Astrocyte (in vitro differentiated cells and primary cell): Measurements from ENCODE around the gene MYEOV. TPM values are rescaled to one million over a fixed set of nuclear protein-coding genes. Genes with fewer than 3 reads are reported as not detected.
A peak's percentile ranks its signal among the peaks of the same experiment; 100 is the strongest.

Experiments used
- DNase-seq: peaks from one replicate; pipeline ENCODE4 v3.0.0-alpha.2; 2010; ENCODE audit warnings: low read depth
- FAIRE-seq: peaks from 2 replicates; lab custom pipeline; 2011; peaks lifted over from hg19 to GRCh38; lab: Jason Lieb, UNC
- H2AFZ ChIP-seq: 2 replicates; pipeline ENCODE4 v1.6.0; 2012; ENCODE audit warnings: low read depth, low read length, inconsistent platforms
- H3K27ac ChIP-seq: 2 replicates; pipeline ENCODE4 v1.5.1; 2011; ENCODE audit warnings: low read depth, low read length, inconsistent platforms
- H3K27me3 ChIP-seq: 2 replicates; pipeline ENCODE4 v1.6.0; 2011; ENCODE audit warnings: low read length, inconsistent platforms; ENCODE audit not compliant: insufficient read depth
- H3K36me3 ChIP-seq: 2 replicates; pipeline ENCODE4 v1.5.1; 2011; ENCODE audit warnings: low read length, inconsistent platforms; ENCODE audit not compliant: insufficient read depth
- H3K4me1 ChIP-seq: 2 replicates; pipeline ENCODE4 v1.5.1; 2011; ENCODE audit warnings: low read length, inconsistent platforms; ENCODE audit not compliant: insufficient read depth
- H3K4me2 ChIP-seq: 2 replicates; pipeline ENCODE4 v1.6.0; 2012; ENCODE audit warnings: low read length, inconsistent platforms
- H3K4me3 ChIP-seq: 2 replicates; pipeline ENCODE4 v1.5.1; 2011; ENCODE audit warnings: low read depth, mild to moderate bottlenecking, low read length, inconsistent platforms; ENCODE audit not compliant: insufficient read depth
- H3K79me2 ChIP-seq: 2 replicates; pipeline ENCODE4 v1.6.0; 2012; ENCODE audit warnings: mild to moderate bottlenecking, low read length, inconsistent platforms; ENCODE audit not compliant: insufficient read depth
- H3K9ac ChIP-seq: 2 replicates; pipeline ENCODE4 v1.6.0; 2012; ENCODE audit warnings: mild to moderate bottlenecking, low read length, inconsistent platforms
- H3K9me3 ChIP-seq: 2 replicates; pipeline ENCODE4 v1.5.1; 2012; ENCODE audit warnings: low read depth, mild to moderate bottlenecking, low read length, inconsistent platforms; ENCODE audit not compliant: insufficient read depth
- H4K20me1 ChIP-seq: 2 replicates; pipeline ENCODE4 v1.6.0; 2012; ENCODE audit warnings: low read length, inconsistent platforms; ENCODE audit not compliant: insufficient read depth
- H3K27ac Mint-ChIP-seq: one replicate; pipeline ENCODE4 v1.8.0; 2021; ENCODE audit warnings: mild to moderate bottlenecking, mixed read lengths; ENCODE audit not compliant: unreplicated experiment
- H3K27me3 Mint-ChIP-seq: one replicate; pipeline ENCODE4 v1.8.0; 2021; ENCODE audit warnings: low read depth, mixed read lengths; ENCODE audit not compliant: unreplicated experiment
- H3K36me3 Mint-ChIP-seq: one replicate; pipeline ENCODE4 v1.8.0; 2021; ENCODE audit warnings: low read depth, mixed read lengths; ENCODE audit not compliant: unreplicated experiment
- H3K4me1 Mint-ChIP-seq: one replicate; pipeline ENCODE4 v1.8.0; 2021; ENCODE audit warnings: low read depth, mixed read lengths; ENCODE audit not compliant: unreplicated experiment
- H3K4me3 Mint-ChIP-seq: one replicate; pipeline ENCODE4 v1.8.0; 2021; ENCODE audit warnings: mild to moderate bottlenecking, moderate library complexity, mixed read lengths; ENCODE audit not compliant: unreplicated experiment
- H3K9me3 Mint-ChIP-seq: one replicate; pipeline ENCODE4 v1.8.0; 2021; ENCODE audit warnings: mild to moderate bottlenecking, mixed read lengths; ENCODE audit not compliant: unreplicated experiment
- EZH2 ChIP-seq: IDR thresholded peaks from 2 replicates; pipeline ENCODE4 v1.6.1; 2012; ENCODE audit warnings: mild to moderate bottlenecking, low read length, inconsistent platforms; ENCODE audit not compliant: insufficient read depth
- total RNA-seq: library from RNA; stranded (reverse); gene quantifications from 2 replicates; pipeline ENCODE4 v1.2.1, GENCODE V29; 2021
- TF ChIP-seq, protein P1 (sequence below): IDR thresholded peaks from 2 replicates; pipeline ENCODE4 v1.5.1; 2011; ENCODE audit warnings: low read depth, mild to moderate bottlenecking, inconsistent platforms, low read length, moderate library complexity; ENCODE audit not compliant: insufficient read depth

The MYEOV gene
- total RNA-seq, 1 donor from 2014 or later: not detected

GRCh38 chr11:69320756-69321741, 27.1 kb downstream of the MYEOV start:
- no peak overlapping the region for H3K4me3 Mint-ChIP-seq

GRCh38 chr11:69321877-69322361, 28.0 kb downstream of the MYEOV start:
- DNase-seq: peak; percentile 97
- Histone ChIP-seq H3K79me2 (peaks cover 26% of the 10 kb centered on the region), H3K4me1 (peaks cover 42% of the 10 kb centered on the region), H3K9me3 (no peaks in the 10 kb centered on the region), H3K27me3 (no peaks in the 10 kb centered on the region), H3K4me2 (peak overlapping the region; percentile 75), H3K4me3 (no peak overlapping the region), H2AFZ (no peak overlapping the region), H4K20me1 (no peaks in the 10 kb centered on the region), H3K36me3 (no peaks in the 10 kb centered on the region), H3K9ac (peak overlapping the region; percentile 86), H3K27ac (peak overlapping the region; percentile 99)
- no peaks in the 10 kb centered on the region for H3K36me3 Mint-ChIP-seq
- H3K27me3 Mint-ChIP-seq: peaks cover 6% of the 10 kb centered on the region
- H3K27ac Mint-ChIP-seq: no peak overlapping the region
- H3K4me3 Mint-ChIP-seq: peak overlapping the region; percentile 7
- peaks cover 3% of the 10 kb centered on the region for H3K4me1 Mint-ChIP-seq
- TF ChIP-seq, protein P1, sequence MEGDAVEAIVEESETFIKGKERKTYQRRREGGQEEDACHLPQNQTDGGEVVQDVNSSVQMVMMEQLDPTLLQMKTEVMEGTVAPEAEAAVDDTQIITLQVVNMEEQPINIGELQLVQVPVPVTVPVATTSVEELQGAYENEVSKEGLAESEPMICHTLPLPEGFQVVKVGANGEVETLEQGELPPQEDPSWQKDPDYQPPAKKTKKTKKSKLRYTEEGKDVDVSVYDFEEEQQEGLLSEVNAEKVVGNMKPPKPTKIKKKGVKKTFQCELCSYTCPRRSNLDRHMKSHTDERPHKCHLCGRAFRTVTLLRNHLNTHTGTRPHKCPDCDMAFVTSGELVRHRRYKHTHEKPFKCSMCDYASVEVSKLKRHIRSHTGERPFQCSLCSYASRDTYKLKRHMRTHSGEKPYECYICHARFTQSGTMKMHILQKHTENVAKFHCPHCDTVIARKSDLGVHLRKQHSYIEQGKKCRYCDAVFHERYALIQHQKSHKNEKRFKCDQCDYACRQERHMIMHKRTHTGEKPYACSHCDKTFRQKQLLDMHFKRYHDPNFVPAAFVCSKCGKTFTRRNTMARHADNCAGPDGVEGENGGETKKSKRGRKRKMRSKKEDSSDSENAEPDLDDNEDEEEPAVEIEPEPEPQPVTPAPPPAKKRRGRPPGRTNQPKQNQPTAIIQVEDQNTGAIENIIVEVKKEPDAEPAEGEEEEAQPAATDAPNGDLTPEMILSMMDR: no peak
- no peak for TF ChIP-seq EZH2
- FAIRE-seq: no peak
- peaks cover 6% of the 10 kb centered on the region for H3K9me3 Mint-ChIP-seq

More at GRCh38 chr11:69320756-69321741, 27.1 kb downstream of the MYEOV start:
- peaks cover 9% of the 10 kb centered on the region for H3K27me3 Mint-ChIP-seq
- no peak for FAIRE-seq
- Histone ChIP-seq H3K36me3 (no peaks in the 10 kb centered on the region), H3K4me1 (peaks cover 42% of the 10 kb centered on the region), H3K27ac (peak overlapping the region; percentile 99), H3K9me3 (no peaks in the 10 kb centered on the region), H3K4me3 (no peak overlapping the region), H2AFZ (no peak overlapping the region), H3K27me3 (no peaks in the 10 kb centered on the region), H4K20me1 (no peaks in the 10 kb centered on the region), H3K79me2 (peaks cover 26% of the 10 kb centered on the region), H3K4me2 (peak overlapping the region; percentile 41), H3K9ac (peak overlapping the region; percentile 86)
- H3K36me3 Mint-ChIP-seq: no peaks in the 10 kb centered on the region
- H3K4me1 Mint-ChIP-seq: peaks cover 3% of the 10 kb centered on the region
- no peak for TF ChIP-seq EZH2
- TF ChIP-seq, protein P1: no peak
- no peak overlapping the region for H3K27ac Mint-ChIP-seq
- H3K9me3 Mint-ChIP-seq: peaks cover 6% of the 10 kb centered on the region
- DNase-seq: no peak
